ENCODE results near the gene RBPJL. TPM values are rescaled to one million over a fixed set of nuclear protein-coding genes. Genes with fewer than 3 reads are reported as not detected.

The RBPJL gene
- total and polyA plus RNA-seq, 2 of the 13 experiments (the other 11 are each of a cell fraction or from before 2014, with no cell fraction given) = not detected

DNA sequence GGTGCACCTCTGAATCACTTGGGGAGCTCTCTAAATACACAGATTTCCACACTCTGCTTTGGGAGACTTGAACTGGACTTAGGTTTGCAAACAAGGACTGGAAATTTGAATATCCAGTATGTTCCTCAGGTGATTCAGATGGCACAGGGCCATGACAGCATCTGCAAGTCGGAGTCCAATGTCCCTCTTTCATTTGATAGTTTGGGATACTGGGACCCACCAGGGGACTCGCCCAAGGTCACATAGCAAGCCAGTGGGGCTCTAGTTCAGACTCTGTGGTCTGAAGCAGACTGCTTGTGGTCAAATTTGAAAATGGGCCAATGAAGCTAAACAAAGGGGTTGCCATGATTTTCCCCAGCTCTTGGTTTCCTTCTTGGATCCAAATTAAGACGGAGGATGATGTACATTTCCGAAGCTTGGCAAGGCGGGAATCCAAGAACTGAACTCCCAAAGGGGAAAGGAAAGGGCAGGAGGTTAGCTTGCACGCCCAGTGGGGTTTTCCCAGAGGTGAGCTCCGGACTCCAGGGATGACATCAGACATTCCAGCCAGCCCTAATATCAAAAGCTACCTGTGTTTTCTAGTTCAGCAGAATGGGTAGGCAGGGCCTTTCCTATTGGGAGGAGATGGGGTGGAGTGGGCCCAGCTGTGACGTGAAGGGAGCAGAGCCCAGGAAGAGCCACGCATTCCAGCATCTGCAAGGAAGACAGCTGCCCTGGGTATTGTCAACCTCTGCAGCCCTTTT lies 52.9 kb downstream of the RBPJL start (continued):
- TF ChIP-seq, protein P1, sequence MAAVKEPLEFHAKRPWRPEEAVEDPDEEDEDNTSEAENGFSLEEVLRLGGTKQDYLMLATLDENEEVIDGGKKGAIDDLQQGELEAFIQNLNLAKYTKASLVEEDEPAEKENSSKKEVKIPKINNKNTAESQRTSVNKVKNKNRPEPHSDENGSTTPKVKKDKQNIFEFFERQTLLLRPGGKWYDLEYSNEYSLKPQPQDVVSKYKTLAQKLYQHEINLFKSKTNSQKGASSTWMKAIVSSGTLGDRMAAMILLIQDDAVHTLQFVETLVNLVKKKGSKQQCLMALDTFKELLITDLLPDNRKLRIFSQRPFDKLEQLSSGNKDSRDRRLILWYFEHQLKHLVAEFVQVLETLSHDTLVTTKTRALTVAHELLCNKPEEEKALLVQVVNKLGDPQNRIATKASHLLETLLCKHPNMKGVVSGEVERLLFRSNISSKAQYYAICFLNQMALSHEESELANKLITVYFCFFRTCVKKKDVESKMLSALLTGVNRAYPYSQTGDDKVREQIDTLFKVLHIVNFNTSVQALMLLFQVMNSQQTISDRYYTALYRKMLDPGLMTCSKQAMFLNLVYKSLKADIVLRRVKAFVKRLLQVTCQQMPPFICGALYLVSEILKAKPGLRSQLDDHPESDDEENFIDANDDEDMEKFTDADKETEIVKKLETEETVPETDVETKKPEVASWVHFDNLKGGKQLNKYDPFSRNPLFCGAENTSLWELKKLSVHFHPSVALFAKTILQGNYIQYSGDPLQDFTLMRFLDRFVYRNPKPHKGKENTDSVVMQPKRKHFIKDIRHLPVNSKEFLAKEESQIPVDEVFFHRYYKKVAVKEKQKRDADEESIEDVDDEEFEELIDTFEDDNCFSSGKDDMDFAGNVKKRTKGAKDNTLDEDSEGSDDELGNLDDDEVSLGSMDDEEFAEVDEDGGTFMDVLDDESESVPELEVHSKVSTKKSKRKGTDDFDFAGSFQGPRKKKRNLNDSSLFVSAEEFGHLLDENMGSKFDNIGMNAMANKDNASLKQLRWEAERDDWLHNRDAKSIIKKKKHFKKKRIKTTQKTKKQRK (IDR thresholded peaks at IDR 0.05; ENCODE audit: low read length) = no peak
- TF ChIP-seq, protein P2, sequence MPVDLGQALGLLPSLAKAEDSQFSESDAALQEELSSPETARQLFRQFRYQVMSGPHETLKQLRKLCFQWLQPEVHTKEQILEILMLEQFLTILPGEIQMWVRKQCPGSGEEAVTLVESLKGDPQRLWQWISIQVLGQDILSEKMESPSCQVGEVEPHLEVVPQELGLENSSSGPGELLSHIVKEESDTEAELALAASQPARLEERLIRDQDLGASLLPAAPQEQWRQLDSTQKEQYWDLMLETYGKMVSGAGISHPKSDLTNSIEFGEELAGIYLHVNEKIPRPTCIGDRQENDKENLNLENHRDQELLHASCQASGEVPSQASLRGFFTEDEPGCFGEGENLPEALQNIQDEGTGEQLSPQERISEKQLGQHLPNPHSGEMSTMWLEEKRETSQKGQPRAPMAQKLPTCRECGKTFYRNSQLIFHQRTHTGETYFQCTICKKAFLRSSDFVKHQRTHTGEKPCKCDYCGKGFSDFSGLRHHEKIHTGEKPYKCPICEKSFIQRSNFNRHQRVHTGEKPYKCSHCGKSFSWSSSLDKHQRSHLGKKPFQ (CRISPR knock-in tag; IDR thresholded peaks at IDR 0.05; ENCODE audit: insufficient replicate concordance) = no peak
- TF ChIP-seq XRCC5 (optimal IDR thresholded peaks at IDR 0.05; ENCODE audit: low read length) (no peak), CREB1 (IDR thresholded peaks at IDR 0.05) (peak; percentile 66), CREB1 (CRISPR knock-in tag; IDR thresholded peaks at IDR 0.05) (peak; percentile 76), SAP130 (CRISPR knock-in tag; IDR thresholded peaks at IDR 0.05; ENCODE audit: low read depth) (peak; percentile 63; the same call in 1 of the 2 replicates), PHF21A (CRISPR knock-in tag; IDR thresholded peaks at IDR 0.05) (peak; percentile 90), BRD4 (CRISPR knock-in tag; IDR thresholded peaks at IDR 0.05) (peak; percentile 56; the same call in 1 of the 2 replicates), SATB2 (CRISPR knock-in tag; IDR thresholded peaks at IDR 0.05) (no peak), KDM1A (CRISPR knock-in tag; IDR thresholded peaks at IDR 0.05) (no peak), FOSL1 (CRISPR knock-in tag; IDR thresholded peaks at IDR 0.05; ENCODE audit: borderline replicate concordance) (no peak), CENPT (CRISPR knock-in tag; IDR thresholded peaks at IDR 0.05; ENCODE audit: low read depth) (no peak), FOSL2 (CRISPR knock-in tag; IDR thresholded peaks at IDR 0.05) (peak; percentile 35; the same call in 1 of the 2 replicates), PCBP2 (optimal IDR thresholded peaks at IDR 0.05; ENCODE audit: low read depth, low read length, poor library complexity, severe bottlenecking) (no peak), HNRNPLL (IDR thresholded peaks at IDR 0.05; ENCODE audit: low read depth, low read length, poor library complexity, severe bottlenecking) (no peak)
- TF ChIP-seq, protein P3, sequence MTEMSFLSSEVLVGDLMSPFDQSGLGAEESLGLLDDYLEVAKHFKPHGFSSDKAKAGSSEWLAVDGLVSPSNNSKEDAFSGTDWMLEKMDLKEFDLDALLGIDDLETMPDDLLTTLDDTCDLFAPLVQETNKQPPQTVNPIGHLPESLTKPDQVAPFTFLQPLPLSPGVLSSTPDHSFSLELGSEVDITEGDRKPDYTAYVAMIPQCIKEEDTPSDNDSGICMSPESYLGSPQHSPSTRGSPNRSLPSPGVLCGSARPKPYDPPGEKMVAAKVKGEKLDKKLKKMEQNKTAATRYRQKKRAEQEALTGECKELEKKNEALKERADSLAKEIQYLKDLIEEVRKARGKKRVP (CRISPR knock-in tag; IDR thresholded peaks at IDR 0.05) = peak in 1 of 2 experiments; percentile 39; a peak in 1 of 4 replicates
- TF ChIP-seq, protein P4, sequence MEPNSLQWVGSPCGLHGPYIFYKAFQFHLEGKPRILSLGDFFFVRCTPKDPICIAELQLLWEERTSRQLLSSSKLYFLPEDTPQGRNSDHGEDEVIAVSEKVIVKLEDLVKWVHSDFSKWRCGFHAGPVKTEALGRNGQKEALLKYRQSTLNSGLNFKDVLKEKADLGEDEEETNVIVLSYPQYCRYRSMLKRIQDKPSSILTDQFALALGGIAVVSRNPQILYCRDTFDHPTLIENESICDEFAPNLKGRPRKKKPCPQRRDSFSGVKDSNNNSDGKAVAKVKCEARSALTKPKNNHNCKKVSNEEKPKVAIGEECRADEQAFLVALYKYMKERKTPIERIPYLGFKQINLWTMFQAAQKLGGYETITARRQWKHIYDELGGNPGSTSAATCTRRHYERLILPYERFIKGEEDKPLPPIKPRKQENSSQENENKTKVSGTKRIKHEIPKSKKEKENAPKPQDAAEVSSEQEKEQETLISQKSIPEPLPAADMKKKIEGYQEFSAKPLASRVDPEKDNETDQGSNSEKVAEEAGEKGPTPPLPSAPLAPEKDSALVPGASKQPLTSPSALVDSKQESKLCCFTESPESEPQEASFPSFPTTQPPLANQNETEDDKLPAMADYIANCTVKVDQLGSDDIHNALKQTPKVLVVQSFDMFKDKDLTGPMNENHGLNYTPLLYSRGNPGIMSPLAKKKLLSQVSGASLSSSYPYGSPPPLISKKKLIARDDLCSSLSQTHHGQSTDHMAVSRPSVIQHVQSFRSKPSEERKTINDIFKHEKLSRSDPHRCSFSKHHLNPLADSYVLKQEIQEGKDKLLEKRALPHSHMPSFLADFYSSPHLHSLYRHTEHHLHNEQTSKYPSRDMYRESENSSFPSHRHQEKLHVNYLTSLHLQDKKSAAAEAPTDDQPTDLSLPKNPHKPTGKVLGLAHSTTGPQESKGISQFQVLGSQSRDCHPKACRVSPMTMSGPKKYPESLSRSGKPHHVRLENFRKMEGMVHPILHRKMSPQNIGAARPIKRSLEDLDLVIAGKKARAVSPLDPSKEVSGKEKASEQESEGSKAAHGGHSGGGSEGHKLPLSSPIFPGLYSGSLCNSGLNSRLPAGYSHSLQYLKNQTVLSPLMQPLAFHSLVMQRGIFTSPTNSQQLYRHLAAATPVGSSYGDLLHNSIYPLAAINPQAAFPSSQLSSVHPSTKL (CRISPR knock-in tag; IDR thresholded peaks at IDR 0.05) = peak; percentile 32; the same call in 1 of the 2 replicates
- TF ChIP-seq, protein P5, sequence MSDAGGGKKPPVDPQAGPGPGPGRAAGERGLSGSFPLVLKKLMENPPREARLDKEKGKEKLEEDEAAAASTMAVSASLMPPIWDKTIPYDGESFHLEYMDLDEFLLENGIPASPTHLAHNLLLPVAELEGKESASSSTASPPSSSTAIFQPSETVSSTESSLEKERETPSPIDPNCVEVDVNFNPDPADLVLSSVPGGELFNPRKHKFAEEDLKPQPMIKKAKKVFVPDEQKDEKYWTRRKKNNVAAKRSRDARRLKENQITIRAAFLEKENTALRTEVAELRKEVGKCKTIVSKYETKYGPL (CRISPR knock-in tag; IDR thresholded peaks at IDR 0.05) = no peak

All from HepG2 (cell line).